HepG2 (cell line): ENCODE results near the gene CCDC18. TPM values are rescaled to one million over a fixed set of nuclear protein-coding genes. Genes with fewer than 3 reads are reported as not detected.

Source experiments
- AFF4 ChIP-seq: sonication (generic); formaldehyde crosslinking; IDR thresholded peaks from 2 replicates; pipeline ENCODE4 v1.4.0; 2020; ENCODE audit warnings: missing genetic modification reagents
- HDAC1 ChIP-seq: sonication (generic); formaldehyde crosslinking; IDR thresholded peaks from 2 replicates; pipeline ENCODE4 v1.5.1; 2020; ENCODE audit warnings: mild to moderate bottlenecking, missing genetic modification reagents
- IRF9 ChIP-seq: sonication (generic); formaldehyde crosslinking; IDR thresholded peaks from 2 replicates; pipeline ENCODE4 v1.8.0; 2022; ENCODE audit warnings: missing genetic modification reagents, mild to moderate bottlenecking, borderline replicate concordance
- KAT7 ChIP-seq: IDR thresholded peaks from 2 replicates; pipeline ENCODE4 v1.6.1; 2018; ENCODE audit warnings: borderline replicate concordance, missing compliant biosample characterization
- KDM5A ChIP-seq: fragments of 200-600 bp; sonication (generic); IDR thresholded peaks from 2 replicates; pipeline ENCODE4 v1.7.0; 2018; ENCODE audit warnings: antibody characterized with exemption, mild to moderate bottlenecking, low read length, borderline replicate concordance
- MXI1 ChIP-seq: IDR thresholded peaks from 3 replicates; pipeline ENCODE4 v1.6.1; 2012; ENCODE audit warnings: low read depth, low read length, inconsistent platforms, borderline replicate concordance
- RBM39 ChIP-seq: fragments of 200-400 bp; formaldehyde crosslinking; IDR thresholded peaks from one replicate; pipeline ENCODE4 v1.6.1; 2018; ENCODE audit warnings: antibody characterized with exemption, mild to moderate bottlenecking, low read depth, low read length; ENCODE audit not compliant: poor library complexity, severe bottlenecking
- SIN3B ChIP-seq: fragments of 150-350 bp; IDR thresholded peaks from 2 replicates; pipeline ENCODE4 v1.6.1; 2014; ENCODE audit warnings: low read length
- YEATS4 ChIP-seq: sonication (generic); formaldehyde crosslinking; IDR thresholded peaks from 2 replicates; pipeline ENCODE4 v1.4.0; 2020; ENCODE audit warnings: missing genetic modification reagents, borderline replicate concordance
- ZBTB2 ChIP-seq: sonication (generic); formaldehyde crosslinking; IDR thresholded peaks from 2 replicates; pipeline ENCODE4 v1.8.0; 2022; ENCODE audit warnings: low read depth, missing genetic modification reagents
- ZBTB7A ChIP-seq: sonication (generic); formaldehyde crosslinking; IDR thresholded peaks from 2 replicates; pipeline ENCODE4 v1.8.0; 2022; ENCODE audit warnings: mild to moderate bottlenecking, missing genetic modification reagents
- ZC3H13 ChIP-seq: sonication (generic); formaldehyde crosslinking; IDR thresholded peaks from 2 replicates; pipeline ENCODE4 v1.8.1; 2023; ENCODE audit warnings: mild to moderate bottlenecking, missing genetic modification reagents, moderate library complexity
- ZNF710 ChIP-seq: sonication (generic); formaldehyde crosslinking; IDR thresholded peaks from 2 replicates; pipeline ENCODE4 v1.5.0; 2020; ENCODE audit warnings: mild to moderate bottlenecking, missing genetic modification reagents, borderline replicate concordance
- polyA plus RNA-seq, 8 experiments: library from polyadenylated mRNA; depleted of rRNA in 3 of 8; stranded (reverse) in 7 of 8; unstranded in 1 of 8; fragments of >200 nt; fragmentation: Illumina TruSeq in 4 of 8; extraction: Trizol in 4 of 8; gene quantifications; 2 replicates each; pipeline versions ENCODE4 v1.2.1 to v1.2.3, GENCODE V29; 2011 to 2016; ENCODE audit warnings: low read depth in 4 of 8, missing spikeins in 1 of 8, mixed read lengths in 1 of 8; ENCODE audit not compliant: insufficient read depth in 1 of 8
- total RNA-seq, 5 experiments: library from RNA; depleted of rRNA; stranded (reverse); fragments of >200 nt; fragmentation: Illumina TruSeq; extraction: Trizol; gene quantifications; 2 replicates each; pipeline ENCODE4 v1.2.3, GENCODE V29; 2016; ENCODE audit warnings: low read depth in 1 of 5

Gene CCDC18
- total and polyA plus RNA-seq, 2 of the 13 experiments (the other 11 are each of a cell fraction or from before 2014, with no cell fraction given), result 1.9 to 18.4 TPM

- TF ChIP-seq AFF4 (CRISPR knock-in tag) (no peak), ZC3H13 (CRISPR knock-in tag) (0 out of 2 replicates have a peak, but pooled peaks have one; percentile 45), KDM5A (no peak), RBM39 (peak; percentile 65), SIN3B (peak; percentile 95), YEATS4 (CRISPR knock-in tag) (peak; percentile 70; the same call in 1 of the 2 replicates), ZBTB2 (0 out of 2 replicates have a peak, but pooled peaks have one; percentile 47), IRF9 (0 out of 2 replicates have a peak, but pooled peaks have one; percentile 7), MXI1 (peak; percentile 97; the same call in 2 of the 3 replicates), KAT7 (CRISPR knock-in tag) (peak; percentile 14; the same call in 1 of the 2 replicates), ZNF710 (CRISPR knock-in tag) (no peak), ZBTB7A (CRISPR knock-in tag) (0 out of 2 replicates have a peak, but pooled peaks have one; percentile 26), HDAC1 (CRISPR knock-in tag) (peak; percentile 97)
These were observed at the start of gene CCDC18 (continued) for GRCh38 chr1:93180723-93181613.
